Posterior cingulate gyrus (tissue), 11 donors: ENCODE data around the gene ANO9.

Experiments
- DNase-seq, 10 donors: peaks; one replicate each; pipeline versions ENCODE4 v3.0.0 to v3.0.0-alpha.2; 2020 to 2021; ENCODE audit warnings: mixed read lengths in 3 of 10
- intact Hi-C: fragments of 100-400 bp; cut with DNase I; formaldehyde crosslinking; loops from one replicate; pipeline ENCODE4 v1.15.1; 2023

The ANO9 gene

GRCh38 chr11:377174-377865, 64.5 kb downstream of the ANO9 start:
- DNase-seq = peak in 3 of 10 donors; percentile 27 to 83 (median 73)
- intact Hi-C loops = no loop called here

- peak in 1 of 10 donors; percentile 85 for DNase-seq
- intact Hi-C loops = no loop called here
Observed at GRCh38 chr11:376531-377173, 65.2 kb downstream of the ANO9 start.

- DNase-seq = peak in 1 of 10 donors; percentile 74
- intact Hi-C loops = no loop called here
Observed at GRCh38 chr11:375065-376025, 66.5 kb downstream of the ANO9 start.

GRCh38 chr11:373716-374551, 67.9 kb downstream of the ANO9 start:
- intact Hi-C loops = loop anchor here (5.0 kb wide), 2 partner anchors 73 to 133 kb away; partner anchors contain the start of gene RNH1
- DNase-seq = peak in 7 of 10 donors; percentile 36 to 93 (median 50)

GRCh38 chr11:372809-373715, 68.7 kb downstream of the ANO9 start:
- peak in 3 of 10 donors; percentile 9 to 61 (median 58) for DNase-seq
- intact Hi-C loops = loop anchor here (5.0 kb wide), 2 partner anchors 74 to 134 kb away; partner anchors contain the start of gene RNH1

- intact Hi-C loops = loop anchor here (5.0 kb wide), 2 partner anchors 75 to 135 kb away; partner anchors contain the start of gene RNH1
- DNase-seq = peak in 3 of 10 donors; percentile 25 to 79 (median 77)
Observed at GRCh38 chr11:371716-372590, 69.9 kb downstream of the ANO9 start.

- DNase-seq = peak in 5 of 10 donors; percentile 8 to 78 (median 36)
- intact Hi-C loops = loop anchor here (5.0 kb wide), 2 partner anchors 76 to 136 kb away; partner anchors contain the start of gene RNH1
Observed at GRCh38 chr11:371051-371450, 70.8 kb downstream of the ANO9 start.

GRCh38 chr11:370070-370941, 71.5 kb downstream of the ANO9 start:
- DNase-seq = peak in 5 of 10 donors; percentile 3 to 87 (median 67)
- intact Hi-C loops = loop anchor here (5.0 kb wide), 2 partner anchors 77 to 137 kb away; partner anchors contain the start of gene RNH1

GRCh38 chr11:369336-370018, 72.3 kb downstream of the ANO9 start, which contains the start of gene B4GALNT4:
Gene B4GALNT4, plus strand, starts transcription at chr11:369499. Its CDS starts 305 bp downstream, at chr11:369804.
- intact Hi-C loops = loop anchor here (5.0 kb wide), 2 partner anchors 78 to 138 kb away; partner anchors contain the start of gene RNH1
- DNase-seq = peak; percentile 48 to 97 (median 78)

GRCh38 chr11:368414-369335, 73.1 kb downstream of the ANO9 start:
- DNase-seq = peak in 4 of 10 donors; percentile 28 to 85 (median 76)
- intact Hi-C loops = no loop called here

GRCh38 chr11:367956-368413, 73.8 kb downstream of the ANO9 start:
- peak in 1 of 10 donors; percentile 24 for DNase-seq
- intact Hi-C loops = no loop called here
